ENCODE measurements around the gene MAMDC2.

MAMDC2 gene

DNA sequence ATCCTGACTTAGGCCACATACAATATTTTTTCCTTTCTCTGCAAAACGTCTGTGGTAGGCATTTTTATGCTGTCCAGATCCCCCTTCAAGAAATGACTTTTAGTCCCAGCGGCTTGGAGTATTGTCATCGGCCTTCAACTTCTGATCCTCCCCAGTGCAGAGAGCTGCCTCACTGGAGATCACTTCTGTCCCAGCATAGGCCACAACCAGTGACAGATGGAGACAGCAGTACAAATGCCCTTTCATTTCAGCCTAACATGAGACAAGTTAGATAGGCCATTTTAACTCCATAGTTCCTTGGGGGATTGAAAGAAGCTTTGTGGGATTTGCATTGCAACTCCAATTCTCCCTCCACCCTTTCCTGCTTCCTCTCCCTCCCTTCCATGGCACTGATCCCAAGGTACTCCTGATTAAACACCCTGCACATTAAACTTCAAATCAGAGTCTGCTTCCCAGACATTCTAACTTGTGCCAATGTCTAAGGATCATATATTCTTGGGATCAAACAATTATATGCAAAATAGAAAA, 3.2 kb upstream of the MAMDC2 start:
- no peak for DNase-seq

DNA sequence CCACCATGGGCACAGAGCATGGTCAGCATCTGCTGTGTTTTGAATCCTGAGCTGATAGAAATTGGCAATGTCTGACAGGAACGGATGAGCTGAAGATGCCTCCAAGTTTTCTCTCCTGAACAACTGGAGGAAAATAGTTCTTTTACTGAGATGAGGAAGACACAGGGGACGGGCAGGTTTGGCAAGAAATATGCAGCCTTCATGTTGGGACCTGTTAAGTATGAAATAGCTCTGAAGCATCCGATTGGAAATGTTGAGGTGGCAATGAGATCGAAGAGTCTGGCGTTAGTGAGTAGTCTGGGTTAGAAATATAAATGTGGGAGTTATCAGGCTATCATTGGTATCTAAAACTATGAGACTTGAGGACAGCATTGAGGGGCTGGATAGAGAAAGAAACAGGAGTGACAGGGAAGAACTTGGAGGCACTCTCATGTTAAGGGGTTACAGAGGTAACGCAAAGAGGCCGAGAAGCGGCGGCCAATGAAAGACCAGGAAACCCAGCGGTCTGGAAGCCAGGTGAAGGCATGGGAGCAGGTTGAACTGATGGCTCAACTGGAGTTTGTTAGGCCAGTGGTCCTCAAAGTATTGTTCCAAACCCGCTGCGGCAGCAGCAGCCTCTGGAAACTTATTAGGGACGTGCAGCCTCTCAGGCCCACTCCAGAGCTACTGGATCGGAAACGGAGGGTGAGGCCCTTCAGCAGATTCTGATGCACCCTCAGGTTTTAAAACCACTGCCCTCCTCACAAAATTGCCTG, 1.0 kb upstream of the MAMDC2 start:
- DNase-seq = no peak

DNA sequence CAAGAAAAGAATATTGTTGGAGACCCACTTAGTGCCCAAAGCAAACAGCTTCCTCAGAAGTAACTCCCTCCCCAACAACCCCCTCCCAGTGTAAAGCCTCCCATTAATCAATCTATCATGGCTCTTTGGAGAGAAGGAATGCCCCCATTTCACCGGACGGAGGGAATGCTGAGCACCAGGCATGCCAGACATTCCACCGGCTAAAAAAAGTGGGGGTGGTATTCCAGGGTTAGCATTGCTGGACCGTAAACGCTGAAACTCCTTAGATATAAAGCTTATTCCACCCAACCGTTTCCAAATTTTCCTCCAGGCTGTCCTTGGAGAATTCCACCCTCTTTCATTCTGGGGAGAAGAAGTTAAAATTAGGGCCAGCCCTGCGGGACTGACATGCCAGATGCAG, 363 bp upstream of the MAMDC2 start:
- DNase-seq = no peak

DNA sequence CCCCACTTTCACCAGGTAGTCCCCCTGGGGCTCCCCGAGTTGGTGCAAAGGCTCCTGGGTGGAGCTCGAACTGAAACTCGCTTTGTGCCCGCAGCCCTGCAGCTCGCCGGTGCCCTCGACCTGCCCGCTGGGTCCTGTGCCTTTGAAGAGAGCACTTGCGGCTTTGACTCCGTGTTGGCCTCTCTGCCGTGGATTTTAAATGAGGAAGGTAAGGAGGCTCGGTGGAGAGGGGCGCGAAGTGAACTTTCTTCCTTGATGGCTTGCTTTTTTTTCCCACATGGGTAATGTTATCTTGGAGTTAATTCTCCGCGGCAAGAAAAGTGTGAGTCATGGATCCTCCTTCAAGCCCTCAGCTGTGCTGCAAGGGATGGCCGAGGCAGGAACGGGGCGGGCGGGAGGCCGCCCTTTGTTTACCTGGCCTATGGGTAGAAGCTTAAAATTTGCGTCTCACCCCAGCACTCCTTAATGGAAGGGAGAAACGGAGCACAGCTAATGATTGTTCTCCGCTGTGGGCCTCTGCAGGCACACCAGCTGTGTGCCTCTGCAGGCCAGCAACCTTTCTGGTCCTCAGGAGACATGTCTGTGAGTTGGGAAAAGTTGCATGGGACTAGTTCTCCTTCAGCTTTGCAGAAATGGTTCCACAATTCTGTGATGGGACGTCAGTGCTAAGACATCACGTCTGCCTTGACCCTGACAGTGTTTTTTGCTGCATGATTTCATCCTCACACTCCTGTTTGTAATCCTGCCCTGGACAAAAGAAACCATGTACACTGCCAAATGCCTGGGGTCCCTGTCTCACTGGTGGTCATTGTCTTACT, 1.1 kb downstream of the MAMDC2 start:
- no peak for DNase-seq

DNA sequence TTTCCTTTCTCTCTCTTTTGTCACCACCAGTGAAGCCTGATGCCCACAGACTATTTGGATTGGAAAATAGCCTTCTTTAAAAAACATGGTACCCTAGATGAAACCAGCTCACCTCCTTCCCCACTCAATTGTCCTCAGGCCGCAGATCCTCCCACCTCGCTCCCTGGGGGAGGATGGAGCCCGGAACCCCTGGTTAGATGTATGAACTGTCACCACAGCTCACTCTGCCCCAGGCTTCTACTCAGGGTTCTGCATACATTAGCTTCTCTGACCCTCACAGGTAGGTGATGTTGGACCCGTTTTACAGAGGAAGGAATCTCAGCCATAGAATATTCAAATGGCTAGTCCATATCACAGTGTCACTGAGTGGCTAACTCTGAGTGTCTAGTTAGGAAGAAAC, 1.8 kb downstream of the MAMDC2 start:
- DNase-seq = no peak

DNA sequence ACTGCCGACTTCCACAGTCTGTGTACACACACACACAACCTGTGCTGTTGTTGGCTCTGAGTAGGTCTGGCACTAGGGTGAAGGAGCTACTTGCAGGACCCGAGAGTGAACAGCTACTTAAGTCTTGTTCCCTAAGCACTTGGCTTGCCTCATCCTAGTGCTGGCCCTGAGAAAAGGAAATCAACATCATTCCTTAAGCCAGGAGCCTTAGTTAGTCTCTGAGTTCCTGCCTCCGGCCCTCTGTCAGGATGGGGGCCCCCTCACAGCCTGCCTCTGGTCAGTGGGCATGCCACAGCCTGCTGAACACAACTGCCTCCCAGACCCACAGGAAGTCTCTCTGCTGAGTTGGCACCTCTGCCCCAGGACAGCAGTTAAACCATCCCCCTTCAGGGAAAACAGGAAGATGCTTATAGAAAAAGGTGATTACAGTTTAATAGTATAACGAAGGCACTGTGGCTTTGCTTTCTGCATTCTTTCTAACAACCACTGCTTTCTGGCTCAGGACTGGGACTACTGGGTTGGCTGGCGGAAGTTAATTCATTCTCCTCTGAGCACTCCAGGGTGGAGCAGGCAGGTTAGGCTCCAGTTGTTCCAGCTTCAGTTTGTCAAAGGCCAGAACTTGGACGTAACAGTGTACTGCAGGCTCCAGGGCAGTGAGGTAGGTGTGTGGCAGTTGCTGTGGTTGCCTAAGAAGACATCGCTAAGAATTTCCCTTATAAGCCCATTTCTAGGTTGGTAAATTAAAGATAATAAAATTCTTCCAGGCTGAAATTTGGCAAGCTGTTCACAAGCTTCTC, 2.8 kb downstream of the MAMDC2 start:
- DNase-seq = no peak

DNA sequence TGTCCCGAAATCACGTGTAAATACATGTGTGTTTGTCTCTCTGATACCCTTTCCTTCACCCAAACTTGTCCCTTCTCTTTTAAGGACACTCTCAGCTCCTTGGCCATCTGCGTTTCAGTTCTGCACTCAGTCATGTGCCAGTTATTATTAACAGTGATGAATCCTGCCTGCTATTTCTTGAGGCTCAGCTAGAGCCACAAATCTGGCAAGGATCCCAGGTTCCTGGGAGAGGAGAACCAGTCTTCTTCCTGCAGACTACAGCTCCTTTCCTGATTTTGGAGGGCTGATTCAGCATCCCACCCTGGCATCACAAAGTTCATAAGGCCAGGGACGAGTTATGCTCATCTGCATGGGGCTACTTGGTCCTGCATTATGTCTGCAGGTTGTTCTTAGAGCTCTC, 5.6 kb downstream of the MAMDC2 start:
- DNase-seq = no peak

DNA sequence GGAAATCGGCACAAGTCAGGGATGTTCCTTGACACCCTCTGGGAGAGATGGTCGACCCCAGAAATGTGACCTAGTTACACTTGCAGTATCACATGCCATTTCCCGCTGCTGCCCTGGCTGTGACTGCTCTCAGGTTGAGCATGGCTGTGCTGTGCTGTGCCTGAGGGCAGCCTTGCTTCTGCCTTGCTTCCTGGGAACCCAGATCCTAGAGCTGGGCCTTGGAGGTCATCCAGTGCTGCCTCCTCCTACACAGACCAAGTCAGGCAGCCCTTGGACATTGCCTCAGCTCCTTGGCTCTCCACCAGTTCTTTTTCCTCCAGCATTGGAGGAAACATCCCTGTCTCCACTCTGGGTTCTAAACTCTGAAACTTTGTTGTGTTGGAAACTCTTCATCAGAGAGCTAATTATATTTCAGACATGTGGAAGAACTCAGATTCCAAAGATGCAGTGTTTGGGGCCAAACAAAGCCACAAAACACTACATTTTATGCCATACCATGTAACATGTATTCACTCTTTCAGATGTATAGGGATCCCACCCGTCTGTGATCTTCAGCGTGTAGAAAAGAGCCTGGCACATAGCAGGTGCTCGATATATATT, 6.1 kb downstream of the MAMDC2 start:
- no peak for DNase-seq

DNA sequence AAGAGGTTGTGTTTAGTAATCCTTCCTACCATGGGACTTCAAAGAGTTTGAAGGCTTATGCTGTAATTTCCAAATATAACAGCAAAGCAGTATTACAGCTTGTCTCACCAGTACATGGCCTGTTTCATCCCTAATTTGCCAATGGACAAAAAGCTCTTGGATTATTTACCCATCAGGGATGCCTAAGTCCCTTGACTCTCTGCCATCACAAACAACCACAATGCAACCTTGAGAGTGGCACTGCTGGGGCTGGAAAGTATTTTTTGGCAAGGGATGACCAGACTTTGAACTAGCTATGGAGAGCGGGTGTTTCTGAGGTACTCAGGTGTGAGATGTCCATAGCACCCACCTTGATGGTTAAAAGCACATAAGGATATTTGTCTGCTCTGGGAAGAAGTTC, 9.1 kb downstream of the MAMDC2 start:
- no peak for DNase-seq

DNA sequence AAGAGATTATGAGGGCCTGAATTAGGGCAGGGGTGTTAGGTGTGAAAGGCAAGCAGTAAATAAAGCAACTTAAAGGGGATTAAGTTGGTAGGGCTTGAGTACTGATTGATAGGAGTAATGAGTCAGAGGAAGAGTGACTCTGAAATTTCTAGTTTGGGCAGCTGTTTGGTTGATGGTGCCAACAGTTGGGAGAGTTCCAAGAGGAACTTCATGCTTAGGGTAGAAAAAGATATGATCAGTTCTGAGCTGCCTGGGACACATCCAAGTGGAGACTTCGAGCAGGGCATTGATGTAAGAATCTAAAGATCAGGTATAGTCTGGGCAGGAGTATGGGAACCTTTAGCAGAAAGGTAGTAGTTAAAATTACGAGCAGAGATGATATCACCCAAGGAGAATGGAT, 10.2 kb downstream of the MAMDC2 start:
- DNase-seq = peak; percentile 10

DNA sequence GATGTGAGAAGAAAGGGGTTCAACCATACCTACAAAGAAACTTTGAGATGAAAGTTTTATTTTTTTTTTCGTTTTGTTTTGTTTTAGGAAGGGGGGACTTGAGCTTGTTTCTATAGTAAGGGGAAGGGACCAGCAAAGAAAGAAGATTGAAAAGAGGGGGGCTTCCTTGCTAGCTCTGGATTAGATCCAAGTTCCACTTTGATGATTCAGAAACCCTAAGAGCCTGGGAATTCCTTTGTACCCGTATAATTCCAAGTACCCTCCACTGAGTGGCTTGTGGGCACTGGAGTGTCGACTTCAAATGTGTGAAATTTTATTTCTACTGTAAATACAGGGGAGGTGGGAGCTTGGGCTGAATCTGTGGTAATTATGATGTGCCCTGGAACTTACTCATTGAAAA, 10.9 kb downstream of the MAMDC2 start:
- no peak for DNase-seq

DNA sequence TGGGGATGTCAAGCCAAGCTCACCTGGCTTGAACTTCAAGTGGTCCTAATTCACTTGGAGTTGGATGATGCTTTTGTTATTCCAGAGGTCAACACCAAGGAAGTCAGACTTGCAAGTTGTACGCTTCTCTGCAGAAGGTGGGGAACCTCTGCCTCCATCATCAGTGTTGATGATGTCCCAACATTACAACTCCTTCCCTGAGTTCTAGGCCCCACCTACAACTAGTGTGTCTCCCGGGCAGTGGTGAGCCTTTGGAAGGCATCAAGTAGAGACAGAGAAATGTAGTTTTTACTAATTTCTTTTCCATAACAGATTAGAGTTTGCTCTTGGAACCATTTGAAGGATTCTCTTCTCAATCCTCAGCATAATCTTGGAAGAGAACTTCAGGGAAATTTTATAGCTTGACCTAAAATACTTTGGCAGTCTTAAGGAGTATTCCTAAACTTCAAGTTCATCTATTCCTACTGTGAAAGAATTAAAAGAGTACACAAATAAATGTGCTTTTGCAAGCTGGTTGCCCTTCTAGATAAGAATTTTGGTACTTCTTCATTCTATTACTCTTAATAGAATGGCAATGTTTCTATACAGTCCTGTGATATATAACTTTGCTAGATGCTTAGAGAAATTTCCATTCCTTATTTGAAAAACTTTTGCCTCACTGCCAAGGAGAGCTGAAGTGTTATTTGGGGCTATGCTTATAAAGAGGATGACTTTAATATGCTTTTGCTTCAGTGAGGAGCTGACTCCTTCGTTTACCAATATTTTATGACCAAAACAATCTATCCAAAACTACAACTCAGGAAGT, 12.0 kb downstream of the MAMDC2 start:
- no peak for DNase-seq

DNA sequence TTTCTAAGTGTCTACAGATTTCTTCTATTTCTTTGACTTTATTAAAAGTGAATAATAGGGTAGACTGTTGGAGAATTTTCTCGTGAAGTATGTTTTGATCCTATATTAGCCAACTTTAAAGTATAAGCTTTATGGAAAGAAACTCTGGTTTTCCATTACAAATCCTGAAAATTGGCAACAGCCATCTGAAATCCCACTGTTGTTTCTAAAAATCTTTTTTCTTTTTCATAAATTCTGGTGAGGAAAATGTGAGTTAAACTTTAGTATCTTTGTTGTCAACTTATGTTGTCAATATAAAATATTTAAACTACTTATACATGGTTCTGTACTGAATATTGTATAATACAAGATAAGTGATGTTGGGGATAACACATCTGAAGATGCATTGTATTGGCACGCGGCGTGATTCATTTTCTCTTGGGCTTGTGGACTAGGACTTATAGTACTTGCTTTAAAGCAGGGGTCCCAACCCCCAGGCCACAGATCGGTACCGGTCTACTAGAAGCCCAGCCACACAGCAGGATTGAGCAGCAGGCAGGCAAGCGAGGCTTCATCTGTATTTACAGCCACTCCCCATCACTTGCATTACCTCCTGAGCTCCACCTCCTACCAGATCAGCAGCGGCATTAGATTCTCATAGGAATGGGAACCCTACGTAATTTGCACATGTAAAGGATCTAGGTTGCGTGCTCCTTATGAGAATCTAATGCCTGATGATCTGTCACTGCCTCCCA, 12.7 kb downstream of the MAMDC2 start:
- DNase-seq = no peak

DNA sequence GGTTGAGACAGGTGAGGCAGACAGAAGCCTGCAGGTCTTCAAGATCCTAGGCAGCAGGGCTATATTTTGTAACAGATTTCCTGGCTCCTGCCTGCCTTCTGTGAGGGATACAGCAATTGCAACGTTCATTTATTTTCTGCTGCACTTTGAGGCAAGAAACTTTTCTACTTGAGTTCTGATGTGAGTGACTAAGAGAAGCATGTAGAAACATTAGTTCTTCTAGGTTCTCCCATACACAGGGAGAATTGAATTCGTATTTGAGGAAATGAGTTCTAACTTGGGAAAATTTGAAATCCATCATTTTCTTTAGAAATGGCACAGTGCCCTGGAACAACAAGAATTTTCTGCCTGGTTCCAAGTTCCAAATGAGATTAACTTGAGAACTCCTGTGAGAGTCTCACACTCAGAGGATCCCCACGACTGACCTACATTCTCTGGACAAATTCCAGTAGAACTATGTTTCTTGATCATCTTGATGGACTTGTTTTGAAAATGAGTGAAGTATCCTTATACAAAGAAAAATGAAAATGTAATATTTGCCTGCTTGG, 15.0 kb downstream of the MAMDC2 start:
- DNase-seq = no peak

DNA sequence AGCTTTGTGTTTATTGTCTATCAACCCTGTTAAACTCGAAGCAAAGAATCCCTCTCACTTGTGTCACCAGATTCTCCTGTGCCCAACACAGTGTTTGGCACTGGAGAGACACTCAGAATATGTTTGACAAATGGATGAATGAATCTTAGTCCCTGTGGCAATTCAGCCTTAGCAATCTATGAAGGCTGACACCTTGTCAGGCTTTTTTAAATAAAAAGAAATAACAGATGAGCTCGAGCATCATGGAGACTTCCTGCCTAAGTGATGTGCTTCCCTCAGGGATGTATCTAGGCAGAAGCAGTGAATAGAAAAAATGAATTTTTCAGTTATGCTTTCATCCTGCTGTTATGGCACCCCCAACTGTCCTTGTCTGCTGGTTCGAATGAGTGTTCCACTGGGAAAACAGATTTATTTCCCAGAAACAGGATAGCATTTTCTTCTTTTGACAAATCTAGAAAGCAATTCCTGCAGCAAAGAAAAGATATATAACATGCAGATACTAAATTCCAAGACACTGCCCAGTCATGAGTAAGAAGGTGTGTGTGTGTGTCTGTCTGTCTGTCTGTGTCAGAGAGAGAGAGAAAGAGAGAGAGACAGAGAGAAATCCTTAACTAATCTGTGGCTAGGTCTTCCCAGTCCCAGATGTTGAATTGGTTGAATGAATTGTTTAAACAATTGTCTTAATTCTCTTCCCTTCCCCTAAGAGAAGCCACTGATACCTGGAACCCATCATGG, 16.7 kb downstream of the MAMDC2 start:
- no peak for DNase-seq

DNA sequence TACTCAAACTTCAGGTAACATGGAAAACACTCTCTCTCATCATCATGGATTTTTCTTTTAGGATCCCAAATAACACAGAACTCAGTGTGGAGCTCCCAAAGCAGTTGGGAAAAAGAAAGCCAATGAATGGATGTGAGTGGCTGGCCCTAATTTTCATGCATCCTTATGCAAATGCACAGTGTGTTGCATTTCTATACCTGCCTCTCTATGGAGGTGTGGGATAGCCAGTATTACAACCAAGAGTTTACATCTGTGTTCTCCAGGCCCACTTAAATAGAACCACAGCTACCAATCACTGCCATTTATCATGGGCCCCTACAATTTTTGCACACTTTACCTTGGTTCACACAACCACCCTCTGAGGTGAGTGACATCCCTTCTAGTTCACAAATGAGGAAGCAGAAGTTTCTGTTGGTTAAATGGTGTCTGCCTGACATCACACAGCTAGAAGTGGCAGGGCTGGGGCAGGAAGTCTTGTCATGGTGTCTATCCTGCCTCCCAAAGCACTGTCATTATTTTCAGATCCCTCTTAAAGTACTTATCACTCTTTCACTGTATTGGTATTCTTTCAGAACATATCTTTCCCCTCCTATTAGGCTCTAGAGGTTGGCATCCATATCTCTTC, 17.3 kb downstream of the MAMDC2 start:
- peak; percentile 72 for DNase-seq

DNA sequence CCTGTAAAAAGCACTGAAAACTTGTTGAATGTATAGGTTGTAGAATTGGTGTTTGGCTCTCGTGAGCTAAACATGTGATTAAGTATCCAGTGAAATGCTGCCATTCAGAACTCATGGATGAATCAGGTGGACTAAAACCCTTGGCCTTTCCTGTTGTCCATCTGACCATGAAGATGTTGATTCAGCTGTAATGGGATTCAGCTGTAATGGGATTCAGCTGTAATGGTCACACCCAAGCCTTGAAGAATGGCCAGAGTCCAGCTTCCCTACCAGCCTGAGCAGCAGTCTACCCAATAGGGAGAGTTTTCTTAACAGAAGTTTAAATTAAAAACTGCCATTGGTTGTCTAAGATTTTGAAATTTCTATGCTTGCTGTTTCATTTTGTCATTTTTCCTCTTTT, 18.1 kb downstream of the MAMDC2 start:
- DNase-seq = no peak

DNA sequence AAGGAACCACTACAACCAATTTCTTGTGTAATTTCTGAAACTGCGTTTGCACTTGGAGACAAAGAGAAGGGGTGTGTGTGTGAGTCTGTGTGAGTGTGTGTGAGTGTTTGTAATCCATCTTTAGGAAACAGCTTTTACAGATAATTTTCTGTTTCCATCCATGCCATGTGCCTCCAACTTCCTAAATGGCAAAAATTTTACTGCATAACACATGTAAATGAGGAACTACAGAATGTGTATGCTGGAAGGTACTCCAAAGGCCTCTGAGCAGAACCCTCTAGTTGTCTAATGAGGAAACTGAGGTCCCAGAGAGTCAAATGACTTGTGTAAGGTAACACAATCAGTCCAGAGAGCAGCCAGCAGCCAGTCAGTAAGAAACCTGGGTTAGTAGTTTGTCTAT, 20.8 kb downstream of the MAMDC2 start:
- DNase-seq = no peak

DNA sequence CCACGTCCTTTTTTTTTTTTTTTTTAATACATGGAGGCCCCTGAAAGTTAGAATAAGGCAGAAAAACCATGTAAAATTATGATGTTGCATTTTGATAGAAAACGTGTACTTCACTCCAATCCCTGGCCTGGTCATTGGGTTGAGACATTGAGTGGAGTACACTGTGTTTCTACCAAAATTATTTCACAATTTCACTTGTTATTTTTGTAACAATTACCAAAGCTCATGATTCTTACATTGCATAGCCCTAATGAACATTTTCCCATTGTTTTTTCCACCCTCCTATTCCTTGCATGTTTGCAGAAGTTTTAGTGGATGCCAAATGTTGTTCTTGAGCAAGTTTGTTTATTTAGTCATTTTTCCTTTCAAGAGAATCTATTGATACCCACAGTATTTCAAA, 21.9 kb downstream of the MAMDC2 start:
- no peak for DNase-seq

DNA sequence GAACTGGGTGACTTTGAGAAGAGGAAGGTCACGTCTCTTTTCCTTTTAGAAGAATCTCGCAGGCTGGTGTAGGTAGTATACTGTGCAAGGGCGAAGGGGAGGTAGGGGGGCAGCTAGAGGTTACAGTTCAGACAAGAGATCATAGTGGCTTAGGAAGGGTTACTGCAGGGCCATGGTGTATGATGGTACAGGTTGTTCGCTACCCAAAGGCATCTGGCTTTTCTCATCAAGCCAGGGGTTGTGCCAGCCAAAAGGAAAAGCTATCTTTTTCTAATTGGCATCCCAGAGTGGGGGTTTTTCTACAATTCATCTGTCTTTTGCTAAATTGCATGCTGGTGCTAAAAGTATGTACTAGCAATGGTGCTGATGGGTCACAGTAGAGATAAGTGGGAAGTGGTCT, 22.8 kb downstream of the MAMDC2 start:
- DNase-seq = no peak

Data from MV-4-11 (cell line).